GM21825 (cell line): ENCODE results near the gene OTUB1.
A peak's percentile ranks its signal among the peaks of the same experiment; 100 is the strongest.
"Not testable (repeated sequence)": the region's sequence is repeated elsewhere in the genome, so short reads cannot be mapped to it uniquely, and the experiment has no call there.

Experiments used
- ATAC-seq: cut with Tn5 transposase; IDR thresholded peaks from one replicate; pipeline ENCODE4 v1.9.1; 2021; ENCODE audit warnings: mild to moderate bottlenecking, moderate library complexity; ENCODE audit not compliant: unreplicated experiment

Gene OTUB1, protein sequence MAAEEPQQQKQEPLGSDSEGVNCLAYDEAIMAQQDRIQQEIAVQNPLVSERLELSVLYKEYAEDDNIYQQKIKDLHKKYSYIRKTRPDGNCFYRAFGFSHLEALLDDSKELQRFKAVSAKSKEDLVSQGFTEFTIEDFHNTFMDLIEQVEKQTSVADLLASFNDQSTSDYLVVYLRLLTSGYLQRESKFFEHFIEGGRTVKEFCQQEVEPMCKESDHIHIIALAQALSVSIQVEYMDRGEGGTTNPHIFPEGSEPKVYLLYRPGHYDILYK

GRCh38 chr11:63986156-63986931, at the start of gene OTUB1:
Gene OTUB1, plus strand, starts transcription at chr11:63986438. Its CDS starts 19 bp downstream, at chr11:63986457.
- ATAC-seq = peak; percentile 83

- ATAC-seq = peak; percentile 9
These were observed 48.3 kb upstream of the OTUB1 start for GRCh38 chr11:63937713-63938478.

DNA sequence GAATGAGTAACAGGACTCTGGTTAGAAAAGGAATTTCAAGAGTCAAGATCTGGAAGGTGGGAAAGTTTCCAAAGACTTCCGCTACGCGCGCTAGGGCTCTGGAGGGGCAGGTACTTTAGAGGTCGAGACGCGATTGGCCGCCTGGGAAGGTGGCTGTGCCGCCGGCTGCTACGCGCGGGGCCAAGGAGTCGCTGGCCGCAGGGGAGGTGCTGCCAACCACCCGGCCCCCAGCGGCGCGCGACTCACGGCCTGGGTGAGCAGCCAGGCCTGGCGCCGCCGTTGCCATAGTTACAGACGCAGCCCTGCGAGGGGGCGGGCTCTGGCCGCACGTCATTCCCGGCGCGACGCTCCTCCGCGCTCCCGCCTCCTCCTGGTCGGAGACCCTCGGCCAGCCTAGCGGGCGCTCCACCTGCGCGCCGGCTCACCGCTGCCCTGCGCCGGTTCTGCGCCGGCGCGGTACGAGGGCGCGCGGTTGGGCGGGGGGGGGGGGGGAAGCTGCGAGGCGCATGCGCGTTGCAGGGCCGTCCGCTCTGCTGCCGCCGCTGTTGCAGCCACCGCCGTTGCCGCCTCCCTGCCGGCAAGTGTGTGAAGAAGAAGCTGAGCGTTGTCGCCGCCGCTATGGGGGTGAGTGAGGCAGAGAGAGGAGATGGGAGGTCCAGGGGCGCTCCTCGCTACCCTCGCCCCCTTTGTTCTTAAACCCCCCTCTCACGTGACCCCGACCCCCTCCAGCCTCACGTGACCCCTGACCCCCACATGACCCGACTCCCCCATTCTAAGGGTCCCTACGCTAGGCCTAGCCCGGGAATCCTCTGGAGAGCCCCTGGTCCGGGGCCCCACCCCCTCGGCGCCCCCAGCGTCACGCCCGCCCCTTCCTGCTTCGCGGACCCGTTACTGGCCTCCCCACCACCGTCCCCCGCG, 47.5 kb upstream of the OTUB1 start, which contains the start of gene NAA40:
Gene NAA40, plus strand, starts transcription at position 524 of the 918 bp plus-strand sequence. Its CDS starts 95 bp downstream, at position 619.
- peak; percentile 92 for ATAC-seq

DNA sequence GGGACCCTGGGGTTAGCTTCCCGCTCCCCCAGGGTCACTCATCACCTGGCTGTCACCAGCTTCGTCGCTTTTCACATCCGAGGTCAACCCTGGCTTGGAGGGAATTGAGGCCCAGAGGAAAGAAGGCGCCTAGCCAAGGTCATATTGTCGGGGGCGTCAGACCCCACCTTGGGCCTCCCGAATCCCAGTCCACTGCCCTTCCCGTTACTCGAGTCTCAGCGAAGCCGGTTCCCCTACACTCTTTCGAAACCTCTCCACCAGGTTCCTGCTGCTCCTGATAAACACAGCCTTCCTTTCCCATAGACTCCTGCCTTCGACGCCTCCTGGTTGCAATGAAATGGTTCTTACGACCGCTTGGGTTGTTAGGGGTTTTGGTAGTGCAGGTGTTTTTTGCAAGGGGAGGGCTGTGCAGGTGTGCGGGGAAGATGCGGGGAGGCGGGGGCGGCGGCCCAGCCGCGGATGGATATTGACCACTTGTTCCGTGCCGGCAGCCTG, 46.8 kb upstream of the OTUB1 start:
- ATAC-seq = no peak

- no peak for ATAC-seq
These were observed 45.5 kb upstream of the OTUB1 start for GRCh38 chr11:63940786-63941185.

DNA sequence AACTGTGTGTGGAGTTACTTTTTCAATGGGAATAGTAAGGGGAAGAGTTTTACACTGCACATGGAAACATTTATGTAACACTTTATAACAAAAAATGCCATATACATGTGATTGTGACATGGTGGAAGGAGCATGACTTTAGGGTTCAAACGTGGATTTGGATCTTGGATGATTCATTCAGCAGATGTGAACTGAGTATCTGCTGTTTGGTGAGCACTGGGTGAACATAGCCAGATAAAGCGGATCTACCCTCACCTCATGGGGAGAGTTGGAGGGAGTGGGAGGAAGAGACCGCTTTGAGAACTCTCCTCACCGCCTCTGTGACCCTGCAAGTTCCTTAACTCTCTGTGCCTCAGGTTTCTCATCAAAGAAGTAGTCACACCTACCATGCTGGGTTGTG, 44.3 kb upstream of the OTUB1 start:
- no peak for ATAC-seq

GRCh38 chr11:63942803-63943202, 43.4 kb upstream of the OTUB1 start:
- ATAC-seq = no peak

GRCh38 chr11:63944987-63945386, 41.3 kb upstream of the OTUB1 start:
- no peak for ATAC-seq

- no peak for ATAC-seq
These were observed 40.6 kb upstream of the OTUB1 start for GRCh38 chr11:63945477-63946163.

GRCh38 chr11:63951779-63952536, 34.3 kb upstream of the OTUB1 start:
- ATAC-seq = peak; percentile 73

GRCh38 chr11:63952570-63952969, 33.7 kb upstream of the OTUB1 start:
- no peak for ATAC-seq

- no peak for ATAC-seq
These were observed 28.2 kb upstream of the OTUB1 start for GRCh38 chr11:63958008-63958407.

DNA sequence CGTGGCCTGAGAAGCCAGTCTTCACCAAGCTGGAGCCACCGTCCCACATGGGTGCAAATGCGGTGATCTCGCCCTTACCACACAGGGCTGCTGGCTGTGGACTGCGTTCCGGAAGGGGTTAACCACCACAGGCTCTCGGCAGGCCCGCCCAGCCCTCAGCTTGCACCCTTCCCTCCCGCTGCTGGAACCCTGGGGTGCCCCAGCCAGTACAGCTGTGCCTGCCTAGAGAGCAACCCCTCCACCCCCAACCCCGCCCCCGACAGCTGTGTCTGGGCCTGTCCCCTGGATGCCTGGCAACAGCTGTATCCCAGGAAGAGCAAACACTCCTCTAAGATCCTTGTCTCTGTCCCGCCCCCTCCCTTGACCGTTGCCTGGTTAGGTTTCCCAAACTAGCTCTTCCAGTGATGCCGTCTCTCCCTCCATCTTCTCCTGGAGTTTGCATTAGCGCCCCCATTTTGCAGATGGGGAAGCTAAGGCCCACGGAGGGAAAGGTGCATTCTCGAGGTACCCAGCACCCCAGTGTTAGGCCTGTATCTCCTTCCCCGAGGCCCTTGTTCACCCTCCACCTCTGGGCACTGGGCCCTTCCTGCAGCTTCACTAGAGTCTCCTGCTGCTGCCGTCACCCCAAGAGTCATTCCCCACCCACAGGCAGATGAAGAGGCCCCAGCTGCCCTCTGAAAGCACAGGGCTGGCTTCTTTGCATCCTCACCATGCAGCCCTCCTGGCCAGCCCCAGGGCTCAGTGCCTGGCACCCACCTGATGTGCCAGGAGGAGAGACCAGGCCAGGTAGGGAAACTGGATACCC, 24.4 kb upstream of the OTUB1 start:
- no peak for ATAC-seq

DNA sequence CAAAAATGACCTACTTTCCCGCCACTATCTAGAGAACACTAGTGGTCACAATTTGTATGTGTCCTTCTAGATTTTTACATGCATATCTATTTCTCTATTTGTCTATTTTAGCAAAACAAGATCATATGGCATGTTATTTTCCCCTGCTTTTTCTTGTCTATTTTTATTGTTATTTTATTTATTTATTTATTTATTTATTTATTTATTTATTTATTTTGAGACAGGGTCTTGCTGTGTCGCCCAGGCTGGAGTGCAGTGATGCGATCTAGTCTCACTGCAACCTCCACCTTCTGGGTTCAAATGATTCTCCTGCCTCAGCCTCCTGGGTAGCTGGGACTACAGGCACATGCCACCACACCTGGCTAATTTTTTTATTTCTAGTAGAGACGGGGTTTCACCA, 22.3 kb upstream of the OTUB1 start:
- not testable (repeated sequence) for ATAC-seq

GRCh38 chr11:63966444-63966843, 19.8 kb upstream of the OTUB1 start:
- ATAC-seq = no peak

DNA sequence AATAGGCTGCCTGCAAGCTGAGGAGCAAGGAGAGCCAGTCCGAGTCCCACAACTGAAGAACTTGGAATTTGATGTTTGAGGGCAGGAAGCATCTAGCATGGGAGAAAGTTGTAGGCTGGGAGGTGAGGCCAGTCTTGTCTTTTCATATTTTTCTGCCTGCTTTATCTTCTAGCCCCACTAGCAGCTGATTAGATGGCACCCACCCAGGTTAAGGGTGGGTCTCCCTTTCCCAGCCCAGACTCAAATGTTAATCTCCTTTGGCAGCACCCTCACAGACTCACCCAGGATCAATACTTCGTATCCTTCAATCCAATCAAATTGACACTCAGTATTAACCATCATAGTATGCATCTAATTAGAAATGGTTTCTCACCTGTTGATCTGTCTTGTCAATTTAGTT, 16.8 kb upstream of the OTUB1 start:
- ATAC-seq = no peak

GRCh38 chr11:63970902-63971301, 15.3 kb upstream of the OTUB1 start:
- no peak for ATAC-seq

DNA sequence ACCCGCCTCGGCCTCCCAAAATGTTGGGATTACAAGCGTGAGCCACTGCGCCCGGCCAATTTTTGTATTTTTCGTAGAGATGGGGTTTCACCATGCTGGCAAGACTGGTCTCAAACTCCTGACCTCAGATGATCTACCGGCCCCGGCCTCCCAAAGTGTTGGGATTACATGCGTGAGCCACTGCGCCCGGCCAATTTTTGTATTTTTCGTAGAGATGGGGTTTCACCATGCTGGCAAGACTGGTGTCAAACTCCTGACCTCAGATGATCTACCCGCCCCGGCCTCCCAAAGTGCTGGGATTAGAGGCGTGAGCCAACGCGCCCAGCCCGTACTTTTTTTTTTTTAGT, 12.4 kb upstream of the OTUB1 start:
- ATAC-seq = not testable (repeated sequence)
